Keratinocyte (primary cell): ENCODE measurements around the gene RALGPS2. TPM values are rescaled to one million over a fixed set of nuclear protein-coding genes. Genes with fewer than 3 reads are reported as not detected.

Experiments
- DNase-seq: peaks from one replicate; pipeline ENCODE4 v3.0.0-alpha.2; 2011; ENCODE audit warnings: low read depth, missing footprints, low spot score
- FAIRE-seq: peaks from 2 replicates; lab custom pipeline; 2011; peaks lifted over from hg19 to GRCh38; lab: Jason Lieb, UNC
- H2AFZ ChIP-seq: 2 replicates; pipeline ENCODE4 v1.6.0; 2012; ENCODE audit warnings: low read length, control low read depth, inconsistent platforms; ENCODE audit not compliant: control insufficient read depth
- H3K27ac ChIP-seq: 2 replicates; pipeline ENCODE4 v1.5.1; 2011; ENCODE audit warnings: low read length; ENCODE audit not compliant: control insufficient read depth, insufficient read depth
- H3K27me3 ChIP-seq: 3 replicates; pipeline ENCODE4 v1.6.0; 2011; ENCODE audit warnings: low read length; ENCODE audit not compliant: control insufficient read depth, insufficient read depth; ENCODE audit errors: extremely low read depth
- H3K36me3 ChIP-seq, 2 experiments: 2 replicates in 1 of 2; 3 replicates in 1 of 2; pipeline ENCODE4 v1.5.1; 2011; ENCODE audit warnings: low read length in 2 of 2, mild to moderate bottlenecking in 1 of 2; ENCODE audit not compliant: control insufficient read depth in 2 of 2, insufficient read depth in 2 of 2; ENCODE audit errors: extremely low read depth in 1 of 2
- H3K4me1 ChIP-seq: 3 replicates; pipeline ENCODE4 v1.5.1; 2011; ENCODE audit warnings: low read length; ENCODE audit not compliant: control insufficient read depth, insufficient read depth; ENCODE audit errors: extremely low read depth
- H3K4me2 ChIP-seq: 3 replicates; pipeline ENCODE4 v1.6.0; 2011; ENCODE audit warnings: low read depth, low read length; ENCODE audit not compliant: control insufficient read depth, insufficient read depth; ENCODE audit errors: extremely low read depth
- H3K4me3 ChIP-seq, 3 experiments: fragments of 200-600 bp in 1 of 3; sonication (generic) in 1 of 3; 2 replicates in 2 of 3; 3 replicates in 1 of 3; pipeline ENCODE4 v1.5.1; 2011 to 2016; ENCODE audit warnings: low read length in 3 of 3, mild to moderate bottlenecking in 3 of 3, control low read depth in 2 of 3, inconsistent platforms in 1 of 3, low read depth in 1 of 3, mixed read lengths in 1 of 3, mixed run types in 1 of 3, moderate library complexity in 1 of 3; ENCODE audit not compliant: control insufficient read depth in 2 of 3, insufficient read depth in 2 of 3; ENCODE audit errors: extremely low read depth in 1 of 3
- H3K79me2 ChIP-seq: 2 replicates; pipeline ENCODE4 v1.6.0; 2012; ENCODE audit warnings: low read length; ENCODE audit not compliant: control insufficient read depth, insufficient read depth
- H3K9ac ChIP-seq: 3 replicates; pipeline ENCODE4 v1.6.0; 2011; ENCODE audit warnings: low read length; ENCODE audit not compliant: control insufficient read depth, insufficient read depth; ENCODE audit errors: extremely low read depth
- H3K9me1 ChIP-seq: 3 replicates; pipeline ENCODE4 v1.6.0; 2011; ENCODE audit warnings: low read length; ENCODE audit not compliant: control insufficient read depth, insufficient read depth; ENCODE audit errors: extremely low read depth
- H3K9me3 ChIP-seq: 2 replicates; pipeline ENCODE4 v1.5.1; 2012; ENCODE audit warnings: low read depth, low read length; ENCODE audit not compliant: control insufficient read depth
- H4K20me1 ChIP-seq: 3 replicates; pipeline ENCODE4 v1.6.0; 2011; ENCODE audit warnings: low read length; ENCODE audit not compliant: control insufficient read depth, insufficient read depth; ENCODE audit errors: extremely low read depth
- EZH2 ChIP-seq: IDR thresholded peaks from one replicate; pipeline ENCODE4 v1.6.1; 2012; ENCODE audit warnings: inconsistent platforms, mild to moderate bottlenecking, low read length, moderate library complexity
- dilution Hi-C: fragments of 300-500 bp; cut with MboI; formaldehyde crosslinking; loops from one replicate; pipeline ENCODE4 v1.7.0; 2020; ENCODE audit warnings: low sequenced_read_pairs; ENCODE audit not compliant: extremely low pct_ligation_motif_present
- polyA plus RNA-seq, 5 experiments: library from polyadenylated mRNA; depleted of rRNA in 3 of 5; stranded (reverse) in 3 of 5; stranded (forward) in 1 of 5; unstranded in 1 of 5; fragments of >200 nt; gene quantifications; 1 replicate in 1 of 5; 2 replicates in 3 of 5; 3 replicates in 1 of 5; pipeline versions ENCODE4 v1.2.1 to v1.2.3, GENCODE V29; 2011 to 2012; ENCODE audit warnings: missing spikeins in 2 of 5, low read depth in 1 of 5, low replicate concordance in 1 of 5
- TF ChIP-seq, protein P1 (sequence below), 3 experiments: IDR thresholded peaks in 1 of 3; conservative IDR thresholded peaks in 1 of 3; optimal IDR thresholded peaks in 1 of 3; 2 replicates in 2 of 3; 3 replicates in 1 of 3; pipeline versions ENCODE3 to v1.5.1; 2011; ENCODE audit warnings: low read length in 3 of 3, mild to moderate bottlenecking in 3 of 3, moderate library complexity in 2 of 3, control low read depth in 1 of 3, inconsistent platforms in 1 of 3; ENCODE audit not compliant: insufficient read depth in 2 of 3; ENCODE audit errors: extremely low read depth in 1 of 3

RALGPS2 gene
- polyA plus RNA-seq, 1 donor (not counting 4 experiments of a cell fraction or from before 2014, with no cell fraction given): 14.8 TPM

DNA sequence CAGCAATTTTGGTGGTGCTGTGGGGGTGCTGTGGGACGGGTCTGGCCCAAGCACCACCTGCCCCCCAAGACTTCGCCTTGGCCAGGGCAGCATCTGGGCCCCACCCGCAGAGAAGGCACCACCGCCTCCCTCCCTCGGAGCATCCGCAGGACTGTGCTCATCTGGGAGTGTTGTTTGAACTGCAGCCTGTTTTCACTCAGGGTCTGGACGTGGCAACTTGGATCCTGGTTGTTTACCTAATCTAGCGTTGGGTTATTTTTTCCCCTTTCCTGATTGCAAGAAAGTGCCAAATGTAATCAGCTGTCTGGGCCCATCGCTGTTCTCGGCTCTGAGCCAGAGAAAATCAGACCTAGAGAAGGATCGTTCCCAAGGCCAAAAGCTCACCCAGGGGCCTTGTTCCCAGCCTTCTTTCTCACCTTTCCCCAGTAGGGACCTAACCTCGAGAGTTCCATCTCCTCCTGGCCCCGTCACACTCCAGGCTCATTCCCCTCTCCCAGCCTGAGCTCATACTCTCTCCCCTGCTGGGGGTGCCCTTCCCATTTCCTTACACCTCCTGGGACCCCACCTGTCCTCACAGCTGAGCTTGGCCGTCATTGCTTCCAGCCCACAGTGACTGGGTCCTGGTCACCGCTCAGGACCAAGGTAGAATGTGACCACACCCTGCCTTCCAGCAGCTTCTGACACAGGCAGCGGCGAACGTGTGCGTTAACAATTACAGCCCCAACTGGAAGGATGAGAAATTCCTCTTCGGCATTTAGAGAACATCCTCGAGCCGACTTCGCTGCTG is 228.7 kb downstream of the RALGPS2 start:
- no peaks in the 10 kb centered on the region for H3K36me3 ChIP-seq
- no peak for FAIRE-seq

DNA sequence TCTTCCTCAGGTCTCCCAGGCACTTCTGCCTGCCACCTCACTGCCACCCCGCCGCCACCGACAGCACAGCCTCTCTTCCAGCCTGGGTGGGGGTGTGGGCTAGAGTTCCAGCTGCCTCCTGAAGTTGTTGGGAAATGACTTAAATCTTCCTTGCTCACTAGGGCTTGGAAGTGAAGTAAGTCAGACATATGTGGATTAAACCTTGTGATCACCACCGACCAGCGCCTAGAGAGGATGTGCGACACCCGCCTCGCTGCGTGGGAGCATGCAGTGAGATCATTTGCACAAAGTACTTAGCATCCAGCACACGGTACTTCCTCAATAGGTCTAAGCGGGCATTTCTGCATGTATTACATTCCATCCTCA is 229.3 kb downstream of the RALGPS2 start:
- FAIRE-seq: no peak
- no peak for DNase-seq

More for the DNA sequence above, 228.7 kb downstream of the RALGPS2 start:
- Histone ChIP-seq H3K4me2 (no peak overlapping the region), H3K4me1 (no peaks in the 10 kb centered on the region), H3K79me2 (no peaks in the 10 kb centered on the region), H3K4me3 (no peak overlapping the region), H3K9ac (no peak overlapping the region), H2AFZ (peak overlapping the region; percentile 15), H3K27me3 (peaks cover 7% of the 10 kb centered on the region), H3K9me1 (no peaks in the 10 kb centered on the region), H3K9me3 (no peaks in the 10 kb centered on the region), H4K20me1 (no peaks in the 10 kb centered on the region), H3K27ac (no peak overlapping the region)
- dilution Hi-C loops: no loop called here
- TF ChIP-seq, protein P1, sequence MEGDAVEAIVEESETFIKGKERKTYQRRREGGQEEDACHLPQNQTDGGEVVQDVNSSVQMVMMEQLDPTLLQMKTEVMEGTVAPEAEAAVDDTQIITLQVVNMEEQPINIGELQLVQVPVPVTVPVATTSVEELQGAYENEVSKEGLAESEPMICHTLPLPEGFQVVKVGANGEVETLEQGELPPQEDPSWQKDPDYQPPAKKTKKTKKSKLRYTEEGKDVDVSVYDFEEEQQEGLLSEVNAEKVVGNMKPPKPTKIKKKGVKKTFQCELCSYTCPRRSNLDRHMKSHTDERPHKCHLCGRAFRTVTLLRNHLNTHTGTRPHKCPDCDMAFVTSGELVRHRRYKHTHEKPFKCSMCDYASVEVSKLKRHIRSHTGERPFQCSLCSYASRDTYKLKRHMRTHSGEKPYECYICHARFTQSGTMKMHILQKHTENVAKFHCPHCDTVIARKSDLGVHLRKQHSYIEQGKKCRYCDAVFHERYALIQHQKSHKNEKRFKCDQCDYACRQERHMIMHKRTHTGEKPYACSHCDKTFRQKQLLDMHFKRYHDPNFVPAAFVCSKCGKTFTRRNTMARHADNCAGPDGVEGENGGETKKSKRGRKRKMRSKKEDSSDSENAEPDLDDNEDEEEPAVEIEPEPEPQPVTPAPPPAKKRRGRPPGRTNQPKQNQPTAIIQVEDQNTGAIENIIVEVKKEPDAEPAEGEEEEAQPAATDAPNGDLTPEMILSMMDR (optimal IDR thresholded peaks at IDR 0.05 in 1 of 3, IDR thresholded peaks at IDR 0.05 in 1 of 3, conservative IDR thresholded peaks at IDR 0.05 in 1 of 3; ENCODE audit: extremely low read depth in 1 of 3, insufficient read depth in 2 of 3, low read length in 3 of 3): no peak
- no peak for TF ChIP-seq EZH2
- no peak for DNase-seq

More for the DNA sequence above, 229.3 kb downstream of the RALGPS2 start:
- H2AFZ ChIP-seq: no peak overlapping the region
- dilution Hi-C loops: no loop called here
- H3K4me2 ChIP-seq: no peak overlapping the region
- H3K9me1 ChIP-seq: no peaks in the 10 kb centered on the region
- H3K9ac ChIP-seq: no peak overlapping the region
- TF ChIP-seq, protein P1 (optimal IDR thresholded peaks at IDR 0.05 in 1 of 3, IDR thresholded peaks at IDR 0.05 in 1 of 3, conservative IDR thresholded peaks at IDR 0.05 in 1 of 3; ENCODE audit: extremely low read depth in 1 of 3, insufficient read depth in 2 of 3, low read length in 3 of 3): no peak
- TF ChIP-seq EZH2: no peak
- no peaks in the 10 kb centered on the region for H3K79me2 ChIP-seq
- H3K36me3 ChIP-seq: no peaks in the 10 kb centered on the region
- H3K9me3 ChIP-seq: no peaks in the 10 kb centered on the region
- no peak overlapping the region for H3K27ac ChIP-seq
- no peak overlapping the region for H3K4me3 ChIP-seq
- no peaks in the 10 kb centered on the region for H4K20me1 ChIP-seq
- H3K4me1 ChIP-seq: no peaks in the 10 kb centered on the region
- peaks cover 7% of the 10 kb centered on the region for H3K27me3 ChIP-seq
